HEK293 (cell line): ENCODE data around the gene CPA4.
A peak's percentile ranks its signal among the peaks of the same experiment; 100 is the strongest.

Experiments
- BCL11B ChIP-seq: fragments of 450-650 bp; formaldehyde crosslinking; IDR thresholded peaks from 2 replicates; pipeline ENCODE4 v1.5.1; 2016; ENCODE audit warnings: low read depth, missing biosample characterization, missing genetic modification characterization
- GLI2 ChIP-seq: fragments of 450-650 bp; formaldehyde crosslinking; IDR thresholded peaks from 2 replicates; pipeline ENCODE4; 2017; ENCODE audit warnings: missing biosample characterization, missing genetic modification characterization, low read depth, borderline replicate concordance
- HOXA7 ChIP-seq: sonication (generic); formaldehyde crosslinking; IDR thresholded peaks from 2 replicates; pipeline ENCODE4 v1.8.1; 2022; ENCODE audit warnings: missing genetic modification reagents, borderline replicate concordance
- MEIS1 ChIP-seq: sonication (generic); formaldehyde crosslinking; IDR thresholded peaks from 2 replicates; pipeline ENCODE4 v1.8.1; 2022; ENCODE audit warnings: missing genetic modification reagents, mild to moderate bottlenecking, borderline replicate concordance
- MYNN ChIP-seq: fragments of 450-650 bp; formaldehyde crosslinking; IDR thresholded peaks from 2 replicates; pipeline ENCODE4 v1.5.1; 2016; ENCODE audit warnings: missing biosample characterization, missing genetic modification characterization, borderline replicate concordance
- SETDB1 ChIP-seq: IDR thresholded peaks from one replicate; pipeline ENCODE4 v1.6.1; 2017; ENCODE audit warnings: mild to moderate bottlenecking, low read length, moderate library complexity, mixed read lengths; ENCODE audit not compliant: insufficient read length
- SP3 ChIP-seq: fragments of 450-650 bp; formaldehyde crosslinking; IDR thresholded peaks from 2 replicates; pipeline ENCODE4 v1.5.1; 2016; ENCODE audit warnings: missing biosample characterization, missing genetic modification characterization
- ZBTB8A ChIP-seq: fragments of 450-650 bp; formaldehyde crosslinking; IDR thresholded peaks from 2 replicates; pipeline ENCODE4 v1.5.1; 2016; ENCODE audit warnings: missing biosample characterization, missing genetic modification characterization
- ZNF114 ChIP-seq: fragments of 450-650 bp; formaldehyde crosslinking; IDR thresholded peaks from 2 replicates; pipeline ENCODE4 v1.5.0; 2017; ENCODE audit warnings: missing biosample characterization, missing genetic modification characterization
- ZNF140 ChIP-seq: fragments of 450-650 bp; formaldehyde crosslinking; IDR thresholded peaks from 2 replicates; pipeline ENCODE4 v1.5.1; 2016; ENCODE audit warnings: missing biosample characterization, missing genetic modification characterization
- ZNF19 ChIP-seq: fragments of 450-650 bp; formaldehyde crosslinking; IDR thresholded peaks from 2 replicates; pipeline ENCODE4; 2016; ENCODE audit warnings: missing biosample characterization, missing genetic modification characterization, low read depth
- ZNF214 ChIP-seq: fragments of 450-650 bp; formaldehyde crosslinking; IDR thresholded peaks from 2 replicates; pipeline ENCODE4 v1.5.1; 2017; ENCODE audit warnings: missing biosample characterization, mild to moderate bottlenecking, missing genetic modification characterization, borderline replicate concordance
- ZNF266 ChIP-seq: fragments of 450-650 bp; formaldehyde crosslinking; IDR thresholded peaks from 2 replicates; pipeline ENCODE4 v1.5.1; 2016; ENCODE audit warnings: missing biosample characterization, missing genetic modification characterization, low read depth
- ZNF335 ChIP-seq: fragments of 450-650 bp; formaldehyde crosslinking; conservative IDR thresholded peaks from 2 replicates; pipeline ENCODE4 v1.5.1; 2016; ENCODE audit warnings: missing biosample characterization, missing genetic modification characterization
- ZNF350 ChIP-seq: fragments of 450-650 bp; formaldehyde crosslinking; IDR thresholded peaks from 2 replicates; pipeline ENCODE4 v1.5.0; 2017; ENCODE audit warnings: missing biosample characterization, mild to moderate bottlenecking, missing genetic modification characterization
- ZNF354C ChIP-seq: fragments of 450-650 bp; formaldehyde crosslinking; IDR thresholded peaks from 2 replicates; pipeline ENCODE4 v1.5.1; 2016; ENCODE audit warnings: missing biosample characterization, missing genetic modification characterization, low read depth, borderline replicate concordance
- ZNF416 ChIP-seq: fragments of 450-650 bp; formaldehyde crosslinking; IDR thresholded peaks from 2 replicates; pipeline ENCODE4 v1.5.1; 2016; ENCODE audit warnings: missing biosample characterization, missing genetic modification characterization
- ZNF426 ChIP-seq: fragments of 450-650 bp; formaldehyde crosslinking; IDR thresholded peaks from 2 replicates; pipeline ENCODE4 v1.5.1; 2017; ENCODE audit warnings: missing biosample characterization, missing genetic modification characterization, mild to moderate bottlenecking, inconsistent platforms, moderate library complexity
- ZNF514 ChIP-seq: fragments of 450-650 bp; formaldehyde crosslinking; IDR thresholded peaks from 2 replicates; pipeline ENCODE4 v1.5.1; 2016; ENCODE audit warnings: missing biosample characterization, missing genetic modification characterization
- ZNF544 ChIP-seq: fragments of 450-650 bp; formaldehyde crosslinking; IDR thresholded peaks from 2 replicates; pipeline ENCODE4 v1.5.0; 2017; ENCODE audit warnings: missing biosample characterization, missing genetic modification characterization
- ZNF548 ChIP-seq: fragments of 450-650 bp; formaldehyde crosslinking; IDR thresholded peaks from 2 replicates; pipeline ENCODE4 v1.5.1; 2016; ENCODE audit warnings: missing biosample characterization, missing genetic modification characterization
- ZNF626 ChIP-seq: fragments of 450-650 bp; sonication (Bioruptor Pico); formaldehyde crosslinking; IDR thresholded peaks from 2 replicates; pipeline ENCODE4 v1.5.1; 2018; ENCODE audit warnings: missing biosample characterization, missing genetic modification characterization, inconsistent platforms
- ZNF707 ChIP-seq: fragments of 450-650 bp; formaldehyde crosslinking; IDR thresholded peaks from 2 replicates; pipeline ENCODE4 v1.5.1; 2016; ENCODE audit warnings: missing biosample characterization, missing genetic modification characterization
- ZNF747 ChIP-seq: fragments of 450-650 bp; formaldehyde crosslinking; IDR thresholded peaks from 2 replicates; pipeline ENCODE4 v1.5.1; 2016; ENCODE audit warnings: missing biosample characterization, missing genetic modification characterization
- ZNF791 ChIP-seq: fragments of 450-650 bp; formaldehyde crosslinking; IDR thresholded peaks from 2 replicates; pipeline ENCODE4 v1.5.1; 2016; ENCODE audit warnings: missing biosample characterization, missing genetic modification characterization
- ZNF792 ChIP-seq: fragments of 450-650 bp; formaldehyde crosslinking; IDR thresholded peaks from 2 replicates; pipeline ENCODE4 v1.5.1; 2016; ENCODE audit warnings: missing biosample characterization, missing genetic modification characterization
- ZNF837 ChIP-seq: fragments of 450-650 bp; formaldehyde crosslinking; IDR thresholded peaks from 2 replicates; pipeline ENCODE4 v1.5.1; 2016; ENCODE audit warnings: missing biosample characterization, missing genetic modification characterization
- TF ChIP-seq, protein P1 (sequence below): fragments of 450-650 bp; formaldehyde crosslinking; IDR thresholded peaks from 2 replicates; pipeline ENCODE4 v1.5.1; 2016; ENCODE audit warnings: missing biosample characterization, missing genetic modification characterization
- TF ChIP-seq, protein P2 (sequence below): IDR thresholded peaks from 2 replicates; pipeline ENCODE4 v1.6.1; 2011; ENCODE audit warnings: mild to moderate bottlenecking, low read depth, low read length, borderline replicate concordance
- TF ChIP-seq, protein P3 (sequence below): fragments of 450-650 bp; formaldehyde crosslinking; IDR thresholded peaks from 2 replicates; pipeline ENCODE4 v1.5.1; 2016; ENCODE audit warnings: missing biosample characterization, missing genetic modification characterization
- TF ChIP-seq, protein P4 (sequence below): fragments of 450-650 bp; formaldehyde crosslinking; IDR thresholded peaks from 2 replicates; pipeline ENCODE4 v1.5.1; 2017; ENCODE audit warnings: missing biosample characterization, missing genetic modification characterization
- TF ChIP-seq, protein P5 (sequence below): fragments of 450-650 bp; formaldehyde crosslinking; IDR thresholded peaks from 2 replicates; pipeline ENCODE4 v1.5.1; 2016; ENCODE audit warnings: missing biosample characterization, missing genetic modification characterization

The CPA4 gene

DNA sequence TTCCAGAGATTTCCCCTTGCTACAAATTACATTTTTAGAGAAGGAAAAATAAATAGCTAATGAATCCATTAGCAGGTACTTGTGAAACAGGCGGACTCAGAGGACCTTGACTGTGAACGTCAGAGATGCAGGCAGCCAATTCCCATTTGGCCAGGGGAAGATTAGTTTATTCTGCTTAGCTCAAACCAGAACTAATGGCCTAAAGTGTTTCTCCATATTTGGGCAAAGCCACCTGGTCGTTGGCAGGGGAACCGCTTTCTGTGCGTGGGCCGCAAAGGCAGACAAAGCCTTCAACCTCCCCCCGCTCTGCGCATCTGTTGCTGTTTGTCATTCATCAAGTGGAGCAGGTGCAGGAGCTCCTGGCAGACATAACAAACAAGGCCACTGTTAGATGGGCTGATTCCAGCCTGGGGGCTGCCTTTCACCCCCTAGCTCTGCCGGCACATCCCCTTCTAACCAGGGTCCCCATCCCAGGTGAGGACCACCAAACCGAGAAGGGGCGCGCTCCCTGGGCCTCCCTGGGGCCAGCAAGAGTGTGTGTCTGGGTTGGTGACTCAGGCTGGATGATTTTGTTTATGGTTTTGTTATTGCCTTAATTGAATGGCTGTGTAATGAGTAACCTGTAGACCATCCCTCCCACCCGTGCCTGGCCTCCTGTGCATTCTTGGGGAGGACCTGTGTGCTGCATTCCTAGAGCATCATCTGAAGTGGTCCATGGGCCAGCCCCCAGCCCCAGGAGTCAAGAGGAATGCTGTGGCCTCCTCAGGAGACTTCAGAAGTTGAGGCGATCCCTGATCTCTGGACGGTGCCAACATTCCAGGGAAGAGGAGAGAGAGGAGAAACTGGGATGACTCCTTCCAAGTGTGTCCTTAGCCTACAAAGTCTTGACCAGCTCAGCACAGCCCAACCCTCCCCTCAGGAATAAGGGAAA is 72.8 kb downstream of the CPA4 start (continued):
- TF ChIP-seq ZNF747 (tag by site-specific recombination) (no peak), ZNF114 (tag by site-specific recombination) (no peak), ZNF140 (no peak), ZNF335 (tag by site-specific recombination) (peak; percentile 65), ZNF544 (tag by site-specific recombination) (no peak), ZNF626 (no peak), ZNF19 (no peak), ZNF350 (tag by site-specific recombination) (no peak), ZBTB8A (tag by site-specific recombination) (no peak), ZNF416 (tag by site-specific recombination) (no peak), ZNF426 (tag by site-specific recombination) (no peak), ZNF707 (tag by site-specific recombination) (no peak), GLI2 (no peak), ZNF792 (no peak), ZNF837 (no peak), ZNF354C (tag by site-specific recombination) (no peak), SETDB1 (no peak), MYNN (tag by site-specific recombination) (no peak), ZNF791 (tag by site-specific recombination) (no peak), ZNF214 (tag by site-specific recombination) (no peak), BCL11B (tag by site-specific recombination) (no peak), ZNF514 (tag by site-specific recombination) (no peak), ZNF548 (tag by site-specific recombination) (no peak), MEIS1 (CRISPR knock-in tag) (no peak), HOXA7 (CRISPR knock-in tag) (no peak), SP3 (tag by site-specific recombination) (no peak), ZNF266 (tag by site-specific recombination) (no peak)
- TF ChIP-seq, protein P1, sequence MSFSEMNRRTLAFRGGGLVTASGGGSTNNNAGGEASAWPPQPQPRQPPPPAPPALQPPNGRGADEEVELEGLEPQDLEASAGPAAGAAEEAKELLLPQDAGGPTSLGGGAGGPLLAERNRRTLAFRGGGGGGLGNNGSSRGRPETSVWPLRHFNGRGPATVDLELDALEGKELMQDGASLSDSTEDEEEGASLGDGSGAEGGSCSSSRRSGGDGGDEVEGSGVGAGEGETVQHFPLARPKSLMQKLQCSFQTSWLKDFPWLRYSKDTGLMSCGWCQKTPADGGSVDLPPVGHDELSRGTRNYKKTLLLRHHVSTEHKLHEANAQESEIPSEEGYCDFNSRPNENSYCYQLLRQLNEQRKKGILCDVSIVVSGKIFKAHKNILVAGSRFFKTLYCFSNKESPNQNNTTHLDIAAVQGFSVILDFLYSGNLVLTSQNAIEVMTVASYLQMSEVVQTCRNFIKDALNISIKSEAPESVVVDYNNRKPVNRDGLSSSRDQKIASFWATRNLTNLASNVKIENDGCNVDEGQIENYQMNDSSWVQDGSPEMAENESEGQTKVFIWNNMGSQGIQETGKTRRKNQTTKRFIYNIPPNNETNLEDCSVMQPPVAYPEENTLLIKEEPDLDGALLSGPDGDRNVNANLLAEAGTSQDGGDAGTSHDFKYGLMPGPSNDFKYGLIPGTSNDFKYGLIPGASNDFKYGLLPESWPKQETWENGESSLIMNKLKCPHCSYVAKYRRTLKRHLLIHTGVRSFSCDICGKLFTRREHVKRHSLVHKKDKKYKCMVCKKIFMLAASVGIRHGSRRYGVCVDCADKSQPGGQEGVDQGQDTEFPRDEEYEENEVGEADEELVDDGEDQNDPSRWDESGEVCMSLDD (tag by site-specific recombination): no peak
- TF ChIP-seq, protein P2, sequence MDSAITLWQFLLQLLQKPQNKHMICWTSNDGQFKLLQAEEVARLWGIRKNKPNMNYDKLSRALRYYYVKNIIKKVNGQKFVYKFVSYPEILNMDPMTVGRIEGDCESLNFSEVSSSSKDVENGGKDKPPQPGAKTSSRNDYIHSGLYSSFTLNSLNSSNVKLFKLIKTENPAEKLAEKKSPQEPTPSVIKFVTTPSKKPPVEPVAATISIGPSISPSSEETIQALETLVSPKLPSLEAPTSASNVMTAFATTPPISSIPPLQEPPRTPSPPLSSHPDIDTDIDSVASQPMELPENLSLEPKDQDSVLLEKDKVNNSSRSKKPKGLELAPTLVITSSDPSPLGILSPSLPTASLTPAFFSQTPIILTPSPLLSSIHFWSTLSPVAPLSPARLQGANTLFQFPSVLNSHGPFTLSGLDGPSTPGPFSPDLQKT: no peak
- TF ChIP-seq, protein P3, sequence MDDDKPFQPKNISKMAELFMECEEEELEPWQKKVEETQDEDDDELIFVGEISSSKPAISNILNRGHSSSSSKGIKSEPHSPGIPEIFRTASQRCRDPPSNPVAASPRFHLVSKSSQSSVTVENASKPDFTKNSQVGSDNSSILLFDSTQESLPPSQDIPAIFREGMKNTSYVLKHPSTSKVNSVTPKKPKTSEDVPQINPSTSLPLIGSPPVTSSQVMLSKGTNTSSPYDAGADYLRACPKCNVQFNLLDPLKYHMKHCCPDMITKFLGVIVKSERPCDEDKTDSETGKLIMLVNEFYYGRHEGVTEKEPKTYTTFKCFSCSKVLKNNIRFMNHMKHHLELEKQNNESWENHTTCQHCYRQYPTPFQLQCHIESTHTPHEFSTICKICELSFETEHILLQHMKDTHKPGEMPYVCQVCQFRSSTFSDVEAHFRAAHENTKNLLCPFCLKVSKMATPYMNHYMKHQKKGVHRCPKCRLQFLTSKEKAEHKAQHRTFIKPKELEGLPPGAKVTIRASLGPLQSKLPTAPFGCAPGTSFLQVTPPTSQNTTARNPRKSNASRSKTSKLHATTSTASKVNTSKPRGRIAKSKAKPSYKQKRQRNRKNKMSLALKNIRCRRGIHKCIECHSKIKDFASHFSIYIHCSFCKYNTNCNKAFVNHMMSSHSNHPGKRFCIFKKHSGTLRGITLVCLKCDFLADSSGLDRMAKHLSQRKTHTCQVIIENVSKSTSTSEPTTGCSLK (tag by site-specific recombination): no peak
- TF ChIP-seq, protein P4, sequence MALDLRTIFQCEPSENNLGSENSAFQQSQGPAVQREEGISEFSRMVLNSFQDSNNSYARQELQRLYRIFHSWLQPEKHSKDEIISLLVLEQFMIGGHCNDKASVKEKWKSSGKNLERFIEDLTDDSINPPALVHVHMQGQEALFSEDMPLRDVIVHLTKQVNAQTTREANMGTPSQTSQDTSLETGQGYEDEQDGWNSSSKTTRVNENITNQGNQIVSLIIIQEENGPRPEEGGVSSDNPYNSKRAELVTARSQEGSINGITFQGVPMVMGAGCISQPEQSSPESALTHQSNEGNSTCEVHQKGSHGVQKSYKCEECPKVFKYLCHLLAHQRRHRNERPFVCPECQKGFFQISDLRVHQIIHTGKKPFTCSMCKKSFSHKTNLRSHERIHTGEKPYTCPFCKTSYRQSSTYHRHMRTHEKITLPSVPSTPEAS (tag by site-specific recombination): no peak
- TF ChIP-seq, protein P5, sequence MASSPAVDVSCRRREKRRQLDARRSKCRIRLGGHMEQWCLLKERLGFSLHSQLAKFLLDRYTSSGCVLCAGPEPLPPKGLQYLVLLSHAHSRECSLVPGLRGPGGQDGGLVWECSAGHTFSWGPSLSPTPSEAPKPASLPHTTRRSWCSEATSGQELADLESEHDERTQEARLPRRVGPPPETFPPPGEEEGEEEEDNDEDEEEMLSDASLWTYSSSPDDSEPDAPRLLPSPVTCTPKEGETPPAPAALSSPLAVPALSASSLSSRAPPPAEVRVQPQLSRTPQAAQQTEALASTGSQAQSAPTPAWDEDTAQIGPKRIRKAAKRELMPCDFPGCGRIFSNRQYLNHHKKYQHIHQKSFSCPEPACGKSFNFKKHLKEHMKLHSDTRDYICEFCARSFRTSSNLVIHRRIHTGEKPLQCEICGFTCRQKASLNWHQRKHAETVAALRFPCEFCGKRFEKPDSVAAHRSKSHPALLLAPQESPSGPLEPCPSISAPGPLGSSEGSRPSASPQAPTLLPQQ: no peak
